ENCODE results near the gene TECPR2.
"Not testable (repeated sequence)": the region's sequence is repeated elsewhere in the genome, so short reads cannot be mapped to it uniquely, and the experiment has no call there.

TECPR2 gene, protein sequence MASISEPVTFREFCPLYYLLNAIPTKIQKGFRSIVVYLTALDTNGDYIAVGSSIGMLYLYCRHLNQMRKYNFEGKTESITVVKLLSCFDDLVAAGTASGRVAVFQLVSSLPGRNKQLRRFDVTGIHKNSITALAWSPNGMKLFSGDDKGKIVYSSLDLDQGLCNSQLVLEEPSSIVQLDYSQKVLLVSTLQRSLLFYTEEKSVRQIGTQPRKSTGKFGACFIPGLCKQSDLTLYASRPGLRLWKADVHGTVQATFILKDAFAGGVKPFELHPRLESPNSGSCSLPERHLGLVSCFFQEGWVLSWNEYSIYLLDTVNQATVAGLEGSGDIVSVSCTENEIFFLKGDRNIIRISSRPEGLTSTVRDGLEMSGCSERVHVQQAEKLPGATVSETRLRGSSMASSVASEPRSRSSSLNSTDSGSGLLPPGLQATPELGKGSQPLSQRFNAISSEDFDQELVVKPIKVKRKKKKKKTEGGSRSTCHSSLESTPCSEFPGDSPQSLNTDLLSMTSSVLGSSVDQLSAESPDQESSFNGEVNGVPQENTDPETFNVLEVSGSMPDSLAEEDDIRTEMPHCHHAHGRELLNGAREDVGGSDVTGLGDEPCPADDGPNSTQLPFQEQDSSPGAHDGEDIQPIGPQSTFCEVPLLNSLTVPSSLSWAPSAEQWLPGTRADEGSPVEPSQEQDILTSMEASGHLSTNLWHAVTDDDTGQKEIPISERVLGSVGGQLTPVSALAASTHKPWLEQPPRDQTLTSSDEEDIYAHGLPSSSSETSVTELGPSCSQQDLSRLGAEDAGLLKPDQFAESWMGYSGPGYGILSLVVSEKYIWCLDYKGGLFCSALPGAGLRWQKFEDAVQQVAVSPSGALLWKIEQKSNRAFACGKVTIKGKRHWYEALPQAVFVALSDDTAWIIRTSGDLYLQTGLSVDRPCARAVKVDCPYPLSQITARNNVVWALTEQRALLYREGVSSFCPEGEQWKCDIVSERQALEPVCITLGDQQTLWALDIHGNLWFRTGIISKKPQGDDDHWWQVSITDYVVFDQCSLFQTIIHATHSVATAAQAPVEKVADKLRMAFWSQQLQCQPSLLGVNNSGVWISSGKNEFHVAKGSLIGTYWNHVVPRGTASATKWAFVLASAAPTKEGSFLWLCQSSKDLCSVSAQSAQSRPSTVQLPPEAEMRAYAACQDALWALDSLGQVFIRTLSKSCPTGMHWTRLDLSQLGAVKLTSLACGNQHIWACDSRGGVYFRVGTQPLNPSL (N-terminal part only)

DNA sequence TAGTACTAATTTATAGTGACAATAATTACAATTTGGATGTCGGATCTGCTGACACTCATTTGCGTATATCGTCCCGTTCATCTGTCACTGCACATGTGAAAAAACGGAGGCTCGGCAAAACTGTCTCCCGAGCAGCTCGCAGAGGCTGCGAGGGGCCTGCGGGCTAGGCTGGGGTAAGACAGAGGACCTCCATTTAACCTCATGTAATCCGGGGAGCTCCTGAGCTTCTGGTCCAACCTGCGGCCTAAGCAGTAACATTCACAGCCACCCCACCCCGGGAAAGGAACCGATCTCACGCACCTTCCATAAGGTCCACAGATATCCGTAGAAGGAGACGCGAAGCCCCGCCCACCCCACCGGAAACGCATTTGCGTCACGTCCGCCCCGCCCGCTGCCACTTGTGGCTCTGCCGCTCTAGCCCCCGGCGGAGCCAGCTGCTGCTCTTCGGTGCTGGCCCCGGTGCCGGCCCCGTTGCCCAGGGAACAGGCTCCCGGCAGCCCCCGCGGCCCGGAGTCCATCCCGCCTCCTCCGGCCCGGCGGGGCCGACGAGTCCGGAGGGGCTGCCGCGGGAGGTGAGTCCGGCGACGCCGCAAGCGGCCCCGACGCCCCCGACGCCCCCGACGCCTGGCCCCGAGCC is at the start of gene TECPR2, which contains the start of gene CINP:
Gene TECPR2, plus strand, starts transcription at position 397 of the 637 bp plus-strand sequence. CDS start 13,781 bp downstream, outside the sequence.
Gene CINP, minus strand, starts transcription at position 346 of the 637 bp plus-strand sequence. Its CDS starts 39 bp downstream, at position 307.
- DNase-seq: peak; percentile 78

DNA sequence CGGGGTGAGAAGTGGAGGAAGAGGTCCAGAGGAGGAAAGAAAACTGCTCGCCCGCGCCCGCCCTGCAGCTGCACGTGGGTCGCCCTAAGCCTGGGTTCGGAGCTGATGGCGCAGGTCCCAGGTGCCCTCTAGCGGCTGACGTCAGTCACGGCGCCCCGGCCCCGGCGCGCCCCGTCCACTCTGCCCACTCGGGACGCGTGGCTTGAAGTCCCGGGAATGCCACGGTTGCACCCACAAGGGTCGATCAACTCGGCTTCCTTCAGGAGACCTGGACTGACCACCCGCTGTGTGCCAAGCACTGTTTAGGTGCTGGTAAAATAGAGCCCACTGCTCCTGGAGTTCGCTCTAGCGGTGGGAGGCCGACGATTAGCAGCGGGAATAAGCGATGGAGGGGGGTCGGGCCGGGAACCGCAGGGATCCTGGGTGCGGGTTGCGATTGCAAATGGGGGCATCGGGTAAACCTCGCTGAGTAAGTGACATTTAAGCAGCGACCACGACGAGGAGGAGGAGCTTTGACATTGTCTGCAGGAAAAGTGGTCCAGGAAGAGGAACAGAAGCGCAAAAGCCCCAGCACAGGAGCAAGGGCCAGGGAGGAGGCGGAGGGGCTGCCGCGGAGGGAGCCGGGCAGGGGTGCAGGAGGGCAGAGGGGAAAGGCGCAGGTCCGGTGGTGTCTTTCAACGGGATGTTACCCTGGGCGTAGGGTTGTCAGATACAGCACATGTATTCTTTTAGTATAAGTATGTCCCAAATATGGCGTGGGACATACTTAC is 48.3 kb upstream of the TECPR2 start:
- DNase-seq: peak; percentile 68

DNA sequence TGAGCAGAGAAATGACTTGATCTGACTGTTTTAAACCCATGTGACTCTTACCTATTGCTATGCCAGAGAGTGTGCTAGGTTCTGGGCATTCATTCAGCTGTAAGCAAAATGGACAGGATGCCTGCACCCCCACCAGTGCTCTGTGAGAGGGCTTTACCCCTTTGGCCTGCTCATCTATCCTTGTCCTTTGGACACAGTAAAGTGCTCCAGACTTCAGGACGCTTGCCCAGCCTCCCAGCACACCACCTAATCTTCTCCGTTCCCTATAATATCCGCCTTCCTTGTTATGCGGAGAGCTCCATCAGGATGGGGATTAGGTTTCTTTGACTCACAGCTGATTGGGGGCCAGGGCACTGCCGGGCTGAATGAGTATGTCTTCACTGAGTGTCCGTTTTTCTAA is 47.6 kb upstream of the TECPR2 start:
- DNase-seq: no peak

DNA sequence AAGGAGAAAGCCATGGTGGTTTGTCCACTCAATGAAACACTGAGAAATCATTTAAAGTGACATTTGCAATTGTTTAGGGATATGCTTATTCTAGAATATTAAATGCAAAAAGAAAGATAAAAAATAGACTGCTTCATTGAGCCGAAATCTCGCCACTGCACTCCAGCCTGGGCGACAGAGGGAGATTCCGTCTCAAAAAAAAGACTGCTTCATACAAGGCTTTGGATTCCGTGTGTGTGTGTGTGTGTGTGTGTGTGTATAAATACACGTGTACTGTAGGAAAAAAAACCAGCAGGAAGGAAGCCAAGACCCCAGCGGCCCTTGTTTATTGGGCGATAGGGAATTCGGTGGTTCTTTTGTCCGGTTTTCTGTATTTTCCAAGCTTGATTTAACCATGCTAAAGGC is 46.4 kb upstream of the TECPR2 start:
- DNase-seq: no peak

DNA sequence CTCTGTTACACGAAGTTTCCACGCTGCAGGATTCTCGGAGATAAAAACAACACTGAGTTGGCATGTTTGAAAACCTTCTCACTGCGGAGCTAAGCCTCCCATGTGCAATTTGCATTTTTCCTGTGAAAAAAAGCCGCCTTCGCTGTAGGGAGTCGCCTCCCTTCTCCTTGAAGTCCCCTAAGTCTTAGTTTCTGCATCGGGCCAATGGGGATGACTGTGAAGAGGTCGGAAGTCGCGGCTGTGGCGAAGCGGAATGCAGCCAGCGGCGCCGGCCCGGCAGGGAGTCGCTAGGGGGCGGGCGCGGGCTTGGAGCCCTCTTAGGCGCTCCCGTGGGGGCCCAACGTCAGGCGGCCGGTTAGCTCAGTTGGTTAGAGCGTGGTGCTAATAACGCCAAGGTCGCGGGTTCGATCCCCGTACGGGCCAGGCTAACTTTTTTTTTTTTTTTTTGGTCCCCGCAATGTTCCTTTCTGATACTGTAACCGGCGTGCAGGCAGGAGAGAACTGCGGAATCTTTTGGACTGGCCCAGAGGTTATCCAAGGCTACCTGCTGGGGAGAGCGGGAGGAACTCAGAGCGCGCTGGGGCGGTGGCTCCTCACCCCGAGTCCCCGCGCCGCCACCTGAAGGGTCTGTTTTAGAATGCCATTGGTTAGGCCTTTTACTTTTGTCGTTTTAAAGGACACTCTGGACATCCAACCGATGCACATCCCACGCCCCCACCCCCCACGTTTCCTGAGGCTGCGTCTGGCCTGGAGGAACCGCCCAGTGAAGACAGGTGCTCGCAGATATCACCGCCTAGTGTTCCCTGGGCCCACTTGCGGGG is 45.8 kb upstream of the TECPR2 start:
- peak; percentile 83 for DNase-seq

DNA sequence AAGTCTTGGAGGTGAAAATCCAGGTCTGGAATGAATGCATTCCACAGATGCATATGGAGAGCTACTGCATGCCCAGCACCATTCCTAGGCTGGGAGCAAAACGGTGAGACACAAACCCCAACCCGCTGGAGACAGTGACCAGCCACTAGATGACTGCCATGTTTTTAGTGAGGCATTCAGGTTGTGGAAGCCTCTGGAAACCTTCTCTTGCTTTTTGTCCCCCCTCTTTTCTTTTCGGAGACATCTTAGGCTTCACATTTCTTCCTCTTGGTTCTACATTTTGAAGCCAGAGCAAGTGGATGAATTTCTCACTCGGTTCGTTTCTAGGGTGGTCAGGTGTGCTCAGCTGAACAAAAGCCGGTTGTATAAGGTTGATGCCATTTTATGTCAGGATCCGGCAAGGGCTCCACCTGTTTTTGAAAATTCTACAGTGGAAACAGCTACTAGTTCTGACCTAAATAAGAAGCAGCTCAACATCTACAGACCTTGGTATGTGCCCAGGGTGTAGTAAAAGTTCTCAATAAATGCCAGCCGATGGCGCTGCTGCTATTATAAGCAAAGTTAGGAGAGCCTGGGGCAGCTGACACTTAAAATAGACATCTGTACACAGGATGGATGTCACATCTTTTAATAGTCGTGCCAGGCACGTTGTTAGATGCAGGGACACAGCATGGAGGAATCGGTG is 45.0 kb upstream of the TECPR2 start:
- no peak for DNase-seq

DNA sequence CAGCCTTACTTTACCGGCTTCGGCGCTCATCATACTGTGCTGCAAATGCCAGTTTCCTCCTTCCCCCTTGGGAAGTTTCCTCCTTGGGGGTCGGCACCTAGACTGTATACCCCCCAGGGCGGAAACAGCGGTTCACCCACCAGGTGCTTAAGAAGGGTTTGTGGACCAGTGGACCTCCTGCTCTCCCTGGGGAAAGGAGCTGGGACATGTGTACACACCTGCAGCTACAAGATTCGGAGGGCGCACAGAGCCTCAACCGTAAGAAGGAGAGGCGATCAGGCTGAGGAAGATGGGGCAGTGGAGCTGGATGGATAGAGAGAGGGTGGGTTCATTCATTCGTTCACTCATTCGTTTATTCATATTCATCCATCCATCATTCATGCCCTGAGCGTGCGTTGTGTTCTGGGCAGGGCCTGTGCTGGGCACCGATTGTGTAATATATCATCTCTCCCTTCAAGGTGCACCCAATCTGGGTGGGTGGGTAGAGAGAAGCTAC is 43.9 kb upstream of the TECPR2 start:
- DNase-seq: no peak

DNA sequence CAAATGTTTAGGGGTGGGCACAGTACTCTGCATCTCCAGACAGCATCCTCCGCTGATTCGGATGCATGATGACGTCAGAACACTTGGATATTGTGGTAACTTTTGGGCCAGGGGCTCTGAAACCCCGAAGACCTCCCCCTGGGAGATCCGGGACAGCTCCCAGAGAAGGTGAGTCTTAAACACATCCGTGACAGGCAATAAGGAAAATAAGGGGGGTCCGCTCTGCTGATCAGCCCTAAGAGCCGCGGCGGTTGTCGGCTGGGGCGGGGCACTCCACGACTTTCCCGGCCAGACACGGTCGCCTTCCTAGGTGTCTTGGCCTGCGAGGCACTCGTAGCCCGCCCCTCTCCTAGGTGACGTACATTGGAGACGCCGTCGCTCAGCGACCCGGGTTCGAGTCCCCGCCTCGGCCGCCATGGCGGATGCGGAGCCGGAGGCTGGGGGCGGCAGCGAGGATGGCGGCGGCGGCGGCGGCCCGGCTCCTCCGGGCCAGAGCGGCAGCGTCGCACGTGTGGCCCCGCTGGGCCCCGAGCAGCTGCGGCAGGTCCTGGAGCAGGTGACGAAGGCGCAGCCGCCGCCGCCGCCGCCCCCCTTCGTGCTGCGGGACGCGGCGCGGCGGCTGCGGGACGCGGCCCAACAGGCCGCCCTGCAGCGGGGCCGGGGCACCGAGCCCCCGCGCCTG is 43.2 kb upstream of the TECPR2 start, which contains the start of gene ZNF839:
Gene ZNF839, plus strand, starts transcription at position 396 of the 682 bp plus-strand sequence. Its CDS starts 20 bp downstream, at position 416.
- peak; percentile 67 for DNase-seq

DNA sequence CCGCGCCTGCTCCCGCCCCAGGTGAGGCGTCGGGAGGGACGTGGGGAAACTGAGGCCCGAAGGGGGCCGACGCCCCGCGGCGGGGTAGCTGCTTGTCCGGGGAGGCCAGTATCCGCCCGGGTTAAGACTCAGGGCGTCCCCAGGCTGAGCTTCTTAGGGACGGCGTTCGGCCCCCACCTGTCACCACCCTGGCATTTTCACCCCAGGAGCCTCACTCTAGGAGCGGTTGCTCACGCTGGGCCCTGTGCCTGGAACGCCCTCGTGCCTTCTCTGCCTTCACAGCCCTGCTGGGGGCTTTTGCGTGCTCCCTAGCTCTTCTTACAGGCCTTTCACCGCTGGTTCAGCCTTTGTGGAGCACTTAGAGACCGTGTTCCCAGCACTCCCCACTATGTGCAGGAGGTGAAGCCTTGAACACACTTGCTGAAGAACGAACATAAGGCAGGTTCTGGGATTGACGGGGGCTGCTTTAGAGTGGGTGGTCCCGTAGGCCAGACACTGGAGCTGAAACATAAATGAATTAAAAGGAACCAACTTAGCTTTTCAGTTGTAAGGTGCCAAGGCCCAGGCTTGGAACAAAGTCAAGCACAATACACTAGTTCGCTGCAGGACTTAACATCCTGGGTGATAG is 42.6 kb upstream of the TECPR2 start:
- DNase-seq: no peak

DNA sequence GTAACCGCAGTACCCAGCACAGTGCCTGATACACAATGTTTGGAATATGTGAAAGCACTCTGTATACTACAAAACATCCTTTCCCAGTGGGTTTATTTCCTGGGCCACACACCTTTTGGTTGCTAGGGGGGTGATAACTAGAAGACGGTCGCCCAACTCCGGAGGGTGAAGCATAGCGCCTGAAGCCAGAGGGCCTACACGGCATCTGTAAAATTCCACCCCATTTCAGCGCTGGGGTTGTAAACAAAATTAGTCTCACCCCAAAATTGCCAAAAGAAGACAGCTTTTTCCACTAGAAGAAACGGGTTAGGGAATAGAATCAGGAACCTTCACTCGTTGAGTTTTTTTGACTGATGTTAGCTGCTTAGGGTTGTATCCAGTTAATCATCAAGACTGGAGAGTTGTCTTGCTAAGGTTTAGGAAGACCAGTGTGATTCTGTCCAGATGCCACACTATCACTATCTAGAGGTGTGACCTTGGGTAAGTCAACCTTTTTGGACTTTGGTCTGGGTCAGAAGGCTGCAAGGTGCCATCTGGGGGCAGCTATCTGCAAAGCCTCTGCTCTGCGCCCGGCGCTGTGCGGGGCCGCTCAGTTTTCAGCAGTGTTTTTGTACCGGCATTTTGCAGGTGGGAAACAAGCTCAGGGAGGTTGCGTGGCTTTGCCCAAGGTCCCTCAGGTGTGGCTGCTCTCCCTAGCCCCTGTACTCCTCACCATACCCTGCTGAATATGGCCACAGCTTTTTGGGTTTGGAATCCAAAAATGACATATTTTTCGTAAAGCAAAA is 41.9 kb upstream of the TECPR2 start:
- no peak for DNase-seq

DNA sequence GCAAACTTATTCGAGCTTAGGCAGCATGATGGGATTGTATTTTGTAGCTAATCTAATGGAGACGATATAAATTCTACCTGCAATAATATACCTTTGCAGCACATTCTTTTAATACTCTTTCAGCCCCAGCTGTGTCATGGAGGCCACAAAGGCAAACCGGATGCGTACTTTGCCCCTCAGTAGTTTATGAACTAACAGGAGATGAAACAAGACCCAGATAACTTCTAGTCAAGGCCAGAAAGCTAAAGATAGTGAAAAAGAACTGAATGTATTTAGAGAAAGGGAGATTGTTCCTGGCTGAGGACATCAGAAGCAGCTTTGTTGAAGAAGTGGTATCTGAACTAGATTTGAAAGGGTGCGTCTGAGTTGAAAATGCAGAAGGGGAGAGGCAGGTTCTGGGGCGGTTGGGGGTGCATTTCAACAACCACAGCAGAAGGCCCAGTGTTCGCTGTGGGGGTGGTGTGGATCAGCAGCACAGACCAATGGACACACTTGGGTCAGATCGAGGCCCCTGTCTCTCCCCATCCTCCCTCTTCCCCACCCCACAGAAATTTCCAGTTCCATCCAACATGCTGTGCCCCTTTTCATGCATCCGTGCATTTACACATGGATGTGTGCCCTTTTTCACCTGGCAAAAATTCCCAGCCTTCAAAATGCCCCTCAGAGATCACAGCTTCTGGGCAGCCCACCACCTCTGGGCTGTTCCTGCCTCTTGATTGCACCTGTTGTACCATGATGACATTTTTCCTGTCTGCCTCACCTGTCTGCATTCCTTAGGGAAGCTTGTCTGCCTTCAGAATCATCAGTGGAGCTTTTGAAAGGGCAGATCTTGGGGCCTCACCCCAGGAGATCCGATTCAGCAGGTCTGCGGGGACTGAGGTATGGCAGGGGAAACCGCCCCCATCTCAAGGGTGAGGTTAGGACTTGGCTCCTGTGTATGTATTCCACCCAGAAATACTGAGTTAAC is 41.0 kb upstream of the TECPR2 start:
- DNase-seq: no peak

DNA sequence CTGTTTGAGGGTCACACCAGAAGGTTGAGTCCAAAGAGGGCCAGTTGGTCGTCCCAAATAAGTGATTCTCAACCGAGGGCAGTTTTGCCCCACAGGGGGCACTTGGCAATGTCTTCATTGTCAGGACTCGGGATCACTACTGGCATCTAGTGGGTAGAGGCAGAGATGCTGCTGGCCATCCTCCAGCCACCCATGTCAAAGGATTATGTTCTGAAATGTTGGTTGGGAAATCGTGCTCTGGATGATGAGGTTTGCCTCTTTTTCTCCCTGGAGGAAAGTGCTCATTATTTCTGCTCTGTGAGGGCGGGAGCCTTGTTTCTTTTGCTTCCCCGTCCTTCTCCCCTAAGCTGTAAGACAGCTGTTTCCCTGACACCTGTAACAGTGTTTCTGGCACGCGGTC is 39.6 kb upstream of the TECPR2 start:
- DNase-seq: no peak

DNA sequence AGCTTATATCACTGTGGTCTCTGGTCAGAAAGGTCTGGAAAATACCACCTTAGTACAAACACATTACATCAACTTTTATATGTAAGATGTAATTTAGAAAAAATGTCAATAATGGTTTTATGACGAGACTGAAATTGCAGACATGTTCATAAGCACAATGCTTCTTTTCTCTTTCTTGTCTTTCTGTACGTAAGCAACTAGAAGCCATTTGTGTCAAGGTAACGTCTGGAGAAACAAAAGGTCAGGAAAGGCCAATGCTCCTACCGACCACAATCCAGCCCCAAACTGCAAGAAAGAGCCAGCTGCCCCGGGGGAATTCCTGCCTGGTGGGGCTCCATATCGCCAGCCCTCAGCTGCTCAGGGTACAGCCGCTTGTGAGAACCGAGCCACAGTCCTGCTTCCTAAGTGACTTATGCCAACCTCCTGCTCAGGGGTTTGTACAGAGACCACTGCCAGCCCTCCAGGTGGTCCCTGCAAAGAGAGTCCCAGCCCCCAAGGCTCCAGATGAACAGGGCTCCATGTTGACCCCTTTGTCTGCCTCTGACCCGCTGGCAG is 36.9 kb upstream of the TECPR2 start:
- no peak for DNase-seq

DNA sequence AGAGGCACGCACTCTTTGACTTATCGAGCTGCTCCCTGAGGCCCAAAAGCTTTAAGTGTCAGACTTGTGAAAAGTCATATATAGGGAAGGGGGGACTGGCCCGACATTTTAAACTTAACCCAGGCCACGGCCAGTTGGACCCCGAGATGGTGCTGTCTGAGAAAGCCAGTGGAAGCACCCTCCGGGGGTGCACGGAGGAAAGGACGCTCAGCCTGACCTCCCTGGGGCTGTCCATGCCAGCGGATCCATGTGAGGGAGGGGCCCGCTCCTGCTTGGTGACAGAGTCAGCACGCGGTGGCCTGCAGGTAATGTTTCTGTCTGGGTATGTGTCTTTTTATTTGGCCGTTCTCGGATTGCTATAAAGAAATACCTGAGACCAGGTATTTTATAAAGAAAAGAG is 36.2 kb upstream of the TECPR2 start:
- DNase-seq: no peak

DNA sequence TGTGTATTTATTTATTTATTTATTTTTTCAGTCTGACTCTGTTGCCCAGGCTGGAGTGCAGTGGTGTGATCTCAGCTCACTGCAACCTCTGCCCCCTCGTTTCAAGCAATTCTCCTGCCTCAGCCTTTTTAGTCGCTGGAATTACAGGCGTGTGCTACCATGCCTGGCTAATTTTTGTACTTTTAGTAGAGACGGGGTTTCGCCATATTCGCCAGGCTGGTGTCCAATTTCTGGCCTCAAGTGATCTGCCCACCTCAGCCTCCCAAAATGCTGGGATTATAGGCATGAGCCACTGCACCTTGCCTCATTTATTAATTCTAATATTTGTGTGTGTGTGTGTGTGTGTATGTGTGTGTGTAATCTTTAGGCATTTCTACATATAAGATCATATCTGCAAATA is 33.4 kb upstream of the TECPR2 start:
- not testable (repeated sequence) for DNase-seq

DNA sequence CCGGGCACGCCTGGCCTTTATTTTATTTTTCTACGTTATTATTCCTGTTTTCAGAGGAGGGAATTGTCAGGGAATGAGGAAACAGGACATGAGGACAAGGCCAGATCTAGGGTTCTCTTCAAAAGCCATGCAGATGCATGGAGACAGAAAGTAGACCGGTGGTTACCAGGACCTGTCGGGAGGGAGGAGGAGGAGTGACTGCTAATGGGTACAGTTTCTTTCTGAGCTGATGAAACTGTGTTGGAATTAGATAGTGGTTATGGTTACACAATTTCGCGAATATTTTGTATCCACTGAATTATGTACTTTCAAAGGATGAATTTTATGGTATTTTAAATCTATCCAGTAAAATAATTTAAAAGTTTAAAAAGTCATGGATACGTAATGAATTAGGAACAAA is 31.9 kb upstream of the TECPR2 start:
- no peak for DNase-seq

All from NCI-H187 treated with DMSO at 0.1 percent for 48 hours (cell line).